ENCODE data around the gene EMILIN1.
"Not testable (repeated sequence)": the region's sequence is repeated elsewhere in the genome, so short reads cannot be mapped to it uniquely, and the experiment has no call there.

EMILIN1 gene

DNA sequence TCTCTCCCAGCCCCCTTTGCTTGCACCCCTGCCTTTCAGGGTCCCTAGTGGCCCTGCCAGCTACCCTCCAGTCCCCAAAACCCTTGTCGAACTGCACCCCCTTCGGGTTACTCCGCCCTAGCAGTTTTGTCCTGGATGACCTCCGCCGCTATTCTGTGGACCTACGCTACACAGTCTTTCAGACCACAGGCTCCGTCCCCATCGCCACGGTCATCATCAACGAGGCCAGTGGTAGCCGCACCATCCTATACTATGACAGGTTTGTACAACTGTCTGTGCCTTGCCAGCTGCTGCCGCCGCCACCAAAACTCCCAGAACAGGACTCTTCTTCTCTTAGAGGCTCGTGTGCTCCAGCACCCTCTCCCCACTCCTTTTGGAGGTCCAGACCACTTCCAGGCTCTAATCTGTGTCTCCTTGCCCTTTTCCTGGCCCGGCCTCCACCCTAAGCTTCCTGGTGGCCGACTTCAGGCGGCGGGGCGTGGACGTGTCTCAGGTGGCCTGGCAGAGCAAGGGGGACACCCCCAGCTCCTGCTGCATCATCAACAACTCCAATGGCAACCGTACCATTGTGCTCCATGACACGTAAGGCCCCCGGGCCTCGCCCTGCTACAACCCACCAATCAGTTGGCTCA is 16.1 kb downstream of the EMILIN1 start:
- no peak for DNase-seq (ENCODE audit: low read depth in 2 of 2)

DNA sequence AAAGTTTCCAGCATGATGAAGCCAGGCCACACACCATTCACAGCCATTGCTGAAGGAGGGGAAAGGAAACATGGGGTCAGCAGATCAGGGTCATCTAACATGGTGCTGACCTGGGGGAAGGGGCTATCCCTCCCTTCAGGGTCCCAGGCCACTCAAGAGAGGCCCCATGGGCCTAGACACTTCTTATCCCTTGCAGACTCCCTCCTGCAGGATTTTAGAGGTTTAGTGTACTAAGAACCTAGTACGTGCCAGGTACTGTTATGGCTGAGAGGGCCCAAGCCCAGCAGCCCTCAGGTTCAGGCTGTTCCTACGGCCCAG is 17.0 kb downstream of the EMILIN1 start:
- DNase-seq (ENCODE audit: low read depth in 2 of 2) = no peak

- peak in 1 of 2 donors; percentile 32 for DNase-seq (ENCODE audit: low read depth in 2 of 2)
These were observed 17.6 kb downstream of the EMILIN1 start for GRCh38 chr2:27095745-27096651.

- no peak for DNase-seq (ENCODE audit: low read depth in 2 of 2)
These were observed 18.4 kb downstream of the EMILIN1 start for GRCh38 chr2:27096748-27097297.

DNA sequence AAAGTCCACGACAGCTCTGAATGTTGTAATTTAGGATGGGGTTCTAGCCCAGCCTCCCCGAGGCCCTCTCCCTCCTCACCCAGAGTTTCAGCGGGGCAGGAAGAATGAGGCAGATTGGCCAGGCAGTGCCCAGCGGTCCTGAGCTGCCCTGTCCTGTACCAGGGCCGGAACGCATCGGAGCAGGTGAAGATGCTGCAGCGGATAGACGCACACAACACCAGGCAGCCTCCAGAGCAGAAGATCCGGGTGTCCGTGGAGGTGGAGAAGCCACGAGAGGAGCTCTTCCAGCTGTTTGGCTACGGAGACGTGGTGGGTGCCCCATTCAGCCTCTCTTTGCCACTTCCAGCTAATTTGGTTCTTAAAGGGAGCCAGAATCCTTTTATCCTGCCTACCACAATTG is 18.9 kb downstream of the EMILIN1 start:
- no peak for DNase-seq (ENCODE audit: low read depth in 2 of 2)

DNA sequence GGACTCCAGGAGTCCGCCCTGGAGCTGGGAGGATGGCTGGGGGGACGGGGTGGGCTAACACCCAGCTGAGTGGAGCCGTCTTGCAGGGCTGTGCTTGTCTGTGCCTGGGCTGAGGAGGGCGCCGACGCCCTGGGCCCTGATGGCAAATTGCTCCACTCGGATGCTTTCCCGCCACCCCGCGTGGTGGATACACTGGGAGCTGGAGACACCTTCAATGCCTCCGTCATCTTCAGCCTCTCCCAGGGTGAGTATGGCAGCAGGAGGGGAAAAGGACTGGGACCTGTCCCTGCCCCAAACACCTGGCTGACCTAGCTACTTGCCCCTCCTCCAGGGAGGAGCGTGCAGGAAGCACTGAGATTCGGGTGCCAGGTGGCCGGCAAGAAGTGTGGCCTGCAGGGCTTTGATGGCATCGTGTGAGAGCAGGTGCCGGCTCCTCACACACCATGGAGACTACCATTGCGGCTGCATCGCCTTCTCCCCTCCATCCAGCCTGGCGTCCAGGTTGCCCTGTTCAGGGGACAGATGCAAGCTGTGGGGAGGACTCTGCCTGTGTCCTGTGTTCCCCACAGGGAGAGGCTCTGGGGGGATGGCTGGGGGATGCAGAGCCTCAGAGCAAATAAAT is 21.0 kb downstream of the EMILIN1 start:
- DNase-seq (ENCODE audit: low read depth in 2 of 2) = no peak

DNA sequence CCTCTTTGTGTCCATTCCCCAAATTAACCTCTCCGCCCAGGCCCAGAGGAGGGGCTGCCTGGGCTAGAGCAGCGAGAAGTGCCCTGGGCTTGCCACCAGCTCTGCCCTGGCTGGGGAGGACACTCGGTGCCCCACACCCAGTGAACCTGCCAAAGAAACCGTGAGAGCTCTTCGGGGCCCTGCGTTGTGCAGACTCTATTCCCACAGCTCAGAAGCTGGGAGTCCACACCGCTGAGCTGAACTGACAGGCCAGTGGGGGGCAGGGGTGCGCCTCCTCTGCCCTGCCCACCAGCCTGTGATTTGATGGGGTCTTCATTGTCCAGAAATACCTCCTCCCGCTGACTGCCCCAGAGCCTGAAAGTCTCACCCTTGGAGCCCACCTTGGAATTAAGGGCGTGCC is 21.6 kb downstream of the EMILIN1 start:
- DNase-seq (ENCODE audit: low read depth in 2 of 2) = no peak

DNA sequence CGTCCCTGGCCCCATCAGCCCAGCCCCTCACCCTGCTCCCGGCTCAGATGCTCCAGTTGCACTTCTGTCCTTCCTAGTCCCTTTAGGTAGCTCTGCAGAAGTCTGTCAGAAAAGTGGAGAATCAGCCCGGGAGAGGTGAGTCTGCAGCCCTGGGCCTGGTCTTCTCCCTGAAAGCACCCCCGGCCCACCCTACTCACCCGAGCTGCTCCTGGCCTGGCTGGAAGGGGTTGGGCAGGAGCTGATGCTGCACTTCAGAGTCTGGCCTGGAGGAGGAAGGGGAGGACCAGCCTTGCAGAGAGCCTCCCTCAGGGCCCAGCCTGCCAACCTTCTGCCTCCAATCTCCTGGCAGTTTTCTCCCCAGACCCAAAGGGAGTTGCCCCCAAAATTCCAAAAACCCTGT is 23.9 kb downstream of the EMILIN1 start:
- DNase-seq (ENCODE audit: low read depth in 2 of 2) = no peak

DNA sequence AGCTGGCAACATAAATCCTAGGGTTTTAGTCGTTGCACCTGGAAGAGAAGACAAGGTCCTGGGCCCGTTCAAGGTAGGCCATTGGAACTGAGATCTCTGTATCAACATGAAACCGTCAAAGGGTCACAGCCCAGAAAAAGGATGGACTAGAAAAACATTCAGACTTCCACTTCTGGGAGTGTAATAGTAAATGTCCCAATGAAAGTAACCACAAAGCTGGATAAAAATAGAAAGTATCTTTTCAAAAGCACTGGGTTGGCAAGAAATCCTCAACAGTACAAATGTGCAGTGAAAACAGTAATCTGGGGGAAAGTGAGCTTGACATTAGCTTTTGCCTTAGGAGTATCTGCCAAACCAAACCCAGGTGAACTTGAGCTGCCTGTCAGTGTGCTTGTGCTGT is 27.6 kb downstream of the EMILIN1 start:
- DNase-seq (ENCODE audit: low read depth in 2 of 2) = no peak

DNA sequence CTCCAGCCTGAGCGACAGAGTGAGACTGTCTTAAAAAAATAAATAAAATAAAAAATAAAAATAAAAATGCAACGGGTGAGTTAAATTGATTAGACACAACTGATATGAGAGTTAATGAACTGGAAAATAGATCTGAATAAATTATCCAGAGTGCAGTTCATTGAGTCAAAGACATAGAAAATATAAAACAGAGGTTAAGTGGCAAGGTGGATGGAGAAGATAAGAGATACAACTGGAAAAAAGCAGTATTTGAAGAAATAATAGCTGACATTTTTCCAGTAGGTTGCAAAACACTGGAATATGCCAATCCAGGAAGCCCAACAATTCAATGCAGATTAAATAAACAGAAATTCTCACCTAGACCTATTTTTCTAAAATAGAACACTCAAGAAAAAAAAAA is 29.8 kb downstream of the EMILIN1 start:
- DNase-seq (ENCODE audit: low read depth in 2 of 2) = no peak

- no peak for DNase-seq (ENCODE audit: low read depth in 2 of 2)
These were observed 30.7 kb downstream of the EMILIN1 start for GRCh38 chr2:27109083-27109482.

GRCh38 chr2:27110603-27111352 is 32.4 kb downstream of the EMILIN1 start:
- not testable (repeated sequence) for DNase-seq (ENCODE audit: low read depth in 2 of 2)

DNA sequence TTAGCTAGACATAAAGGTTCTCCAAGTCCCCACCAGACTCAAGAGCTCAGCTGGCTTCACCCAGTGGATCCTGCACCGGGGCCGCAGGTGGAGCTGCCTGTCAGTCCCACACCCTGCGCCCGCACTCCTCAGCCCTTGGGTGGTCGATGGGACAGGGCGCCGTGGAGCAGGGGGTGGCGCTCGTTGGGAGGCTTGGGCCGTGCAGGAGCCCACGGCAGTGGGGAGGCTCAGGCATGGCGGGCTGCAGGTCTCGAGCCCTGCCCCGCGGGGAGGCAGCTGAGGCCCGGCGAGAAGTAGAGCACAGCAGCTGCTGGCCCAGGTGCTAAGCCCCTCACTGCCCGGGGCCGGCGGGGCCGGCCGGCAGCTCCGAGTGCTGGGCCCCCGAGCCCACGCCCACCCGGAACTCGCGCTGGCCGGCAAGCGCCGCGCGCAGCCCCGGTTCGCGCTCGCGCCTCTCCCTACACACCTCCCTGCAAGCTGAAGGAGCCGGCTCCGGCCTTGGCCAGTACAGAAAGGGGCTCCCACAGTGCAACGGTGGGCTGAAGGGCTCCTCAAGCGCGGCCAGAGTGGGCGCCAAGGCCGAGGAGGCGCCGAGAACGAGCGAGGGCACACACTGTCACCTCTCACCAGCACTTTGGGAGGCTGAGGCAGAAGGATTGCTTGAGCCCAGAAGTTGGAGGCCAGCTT is 33.1 kb downstream of the EMILIN1 start:
- DNase-seq (ENCODE audit: low read depth in 2 of 2) = not testable (repeated sequence)

- DNase-seq (ENCODE audit: low read depth in 2 of 2) = no peak
These were observed 37.1 kb downstream of the EMILIN1 start for GRCh38 chr2:27115519-27115918.

- no peak for DNase-seq (ENCODE audit: low read depth in 2 of 2)
These were observed 39.6 kb downstream of the EMILIN1 start for GRCh38 chr2:27117995-27118524.

DNA sequence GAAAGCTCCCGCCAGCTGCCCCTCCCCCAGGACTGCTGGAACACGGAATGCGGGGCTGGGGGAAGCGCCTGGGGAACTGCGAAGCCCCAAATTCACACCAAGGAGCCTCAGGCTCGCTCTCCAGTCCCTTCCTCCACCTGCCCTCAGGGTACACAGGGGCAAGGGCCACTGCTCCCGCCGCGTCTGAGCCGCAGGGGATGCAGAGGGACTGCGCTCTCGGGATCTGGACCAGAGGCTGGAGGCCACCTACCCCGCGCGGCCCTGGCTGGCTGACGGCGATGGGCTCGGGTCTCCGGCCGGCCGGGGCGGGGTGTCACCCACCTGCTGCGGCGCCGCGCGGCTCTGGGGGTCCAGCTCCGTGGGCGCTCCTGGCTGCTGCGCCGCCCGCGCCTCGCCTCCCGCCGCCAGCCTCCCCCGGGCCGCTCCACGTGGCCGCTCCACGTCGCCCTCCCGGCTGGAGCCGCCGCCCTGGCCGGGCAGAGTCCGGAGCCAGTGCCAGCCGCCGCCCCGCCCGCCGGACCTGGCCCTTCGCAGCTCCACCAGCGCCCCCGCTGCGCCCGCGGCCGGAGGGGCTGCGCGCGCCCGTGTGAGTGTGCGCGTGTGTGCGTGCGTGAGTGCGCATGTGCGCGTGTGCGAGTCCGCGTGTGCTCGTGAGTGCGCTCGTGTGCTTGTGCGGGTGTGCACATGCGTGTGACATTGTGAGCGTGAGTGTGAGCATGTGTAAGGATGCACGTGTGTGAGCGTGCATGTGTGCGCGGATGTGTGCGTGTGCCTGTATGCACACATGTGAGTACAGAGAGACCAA is 40.3 kb downstream of the EMILIN1 start, which contains the start of gene CGREF1:
Gene CGREF1, minus strand, starts transcription at position 604 of the 805 bp plus-strand sequence. CDS start 14,762 bp downstream, outside the sequence.
- no peak for DNase-seq (ENCODE audit: low read depth in 2 of 2)

DNA sequence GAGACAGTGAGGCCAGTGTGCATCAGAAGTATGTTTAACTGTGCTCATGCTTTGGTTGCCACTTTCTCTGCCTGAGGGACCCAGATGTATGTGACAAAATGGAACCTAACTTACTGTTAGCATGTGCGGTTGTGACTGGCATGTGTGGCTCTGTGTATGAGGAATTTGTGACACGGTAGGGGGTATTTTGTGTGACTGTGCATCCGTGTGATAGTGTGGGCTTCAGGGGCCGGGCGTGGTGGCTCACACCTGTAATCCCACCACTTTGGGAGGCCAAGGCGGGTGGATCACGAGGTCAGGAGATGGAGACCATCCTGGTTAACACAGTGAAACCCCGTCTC is 40.9 kb downstream of the EMILIN1 start:
- DNase-seq (ENCODE audit: low read depth in 2 of 2) = not testable (repeated sequence)

- DNase-seq (ENCODE audit: low read depth in 2 of 2) = no peak
These were observed 43.5 kb downstream of the EMILIN1 start for GRCh38 chr2:27121906-27122305.

DNA sequence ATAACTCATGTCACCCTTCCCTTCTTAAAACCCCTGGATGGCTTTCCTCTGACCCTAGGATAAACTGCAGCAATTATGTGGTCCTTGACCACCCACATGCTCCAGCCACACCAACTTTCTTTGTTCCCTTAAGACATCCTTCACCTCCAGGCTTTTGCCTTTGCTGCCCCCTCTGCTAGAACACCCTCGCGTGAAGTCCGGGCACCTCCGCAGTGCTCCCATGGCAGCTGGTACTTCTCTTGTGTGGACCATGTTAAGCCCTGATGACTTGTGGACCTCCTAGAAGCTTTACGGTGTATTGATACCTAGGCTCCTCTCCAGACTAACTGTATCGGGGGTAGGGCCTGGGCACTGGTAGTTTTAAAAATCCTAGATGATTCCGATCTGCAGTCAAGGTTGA is 44.4 kb downstream of the EMILIN1 start:
- no peak for DNase-seq (ENCODE audit: low read depth in 2 of 2)
